Measurements from ENCODE around the gene NSDHL.

The NSDHL gene

GRCh38 chrX:152842772-152843338 is 12.0 kb downstream of the NSDHL start:
- peaks cover 13% of the 10 kb centered on the region for H3K4me1 Mint-ChIP-seq
- H3K4me3 Mint-ChIP-seq = no peak overlapping the region
- no peak for DNase-seq
- no peaks in the 10 kb centered on the region for H3K27me3 Mint-ChIP-seq (ENCODE audit: low read depth, poor library complexity)
- TF ChIP-seq, protein P1, sequence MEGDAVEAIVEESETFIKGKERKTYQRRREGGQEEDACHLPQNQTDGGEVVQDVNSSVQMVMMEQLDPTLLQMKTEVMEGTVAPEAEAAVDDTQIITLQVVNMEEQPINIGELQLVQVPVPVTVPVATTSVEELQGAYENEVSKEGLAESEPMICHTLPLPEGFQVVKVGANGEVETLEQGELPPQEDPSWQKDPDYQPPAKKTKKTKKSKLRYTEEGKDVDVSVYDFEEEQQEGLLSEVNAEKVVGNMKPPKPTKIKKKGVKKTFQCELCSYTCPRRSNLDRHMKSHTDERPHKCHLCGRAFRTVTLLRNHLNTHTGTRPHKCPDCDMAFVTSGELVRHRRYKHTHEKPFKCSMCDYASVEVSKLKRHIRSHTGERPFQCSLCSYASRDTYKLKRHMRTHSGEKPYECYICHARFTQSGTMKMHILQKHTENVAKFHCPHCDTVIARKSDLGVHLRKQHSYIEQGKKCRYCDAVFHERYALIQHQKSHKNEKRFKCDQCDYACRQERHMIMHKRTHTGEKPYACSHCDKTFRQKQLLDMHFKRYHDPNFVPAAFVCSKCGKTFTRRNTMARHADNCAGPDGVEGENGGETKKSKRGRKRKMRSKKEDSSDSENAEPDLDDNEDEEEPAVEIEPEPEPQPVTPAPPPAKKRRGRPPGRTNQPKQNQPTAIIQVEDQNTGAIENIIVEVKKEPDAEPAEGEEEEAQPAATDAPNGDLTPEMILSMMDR (IDR thresholded peaks at IDR 0.05) = no peak
- H3K27ac Mint-ChIP-seq = no peak overlapping the region
- peaks cover 60% of the 10 kb centered on the region for H3K9me3 Mint-ChIP-seq
- H3K36me3 Mint-ChIP-seq (ENCODE audit: low read depth) = peaks cover 63% of the 10 kb centered on the region

GRCh38 chrX:152843852-152844251 is 13.0 kb downstream of the NSDHL start:
- no peak overlapping the region for H3K4me3 Mint-ChIP-seq
- peaks cover 62% of the 10 kb centered on the region for H3K36me3 Mint-ChIP-seq (ENCODE audit: low read depth)
- H3K4me1 Mint-ChIP-seq = peaks cover 13% of the 10 kb centered on the region
- no peak for DNase-seq
- TF ChIP-seq, protein P1 (IDR thresholded peaks at IDR 0.05) = no peak
- peaks cover 59% of the 10 kb centered on the region for H3K9me3 Mint-ChIP-seq
- H3K27ac Mint-ChIP-seq = no peak overlapping the region
- no peaks in the 10 kb centered on the region for H3K27me3 Mint-ChIP-seq (ENCODE audit: low read depth, poor library complexity)

- Mint-ChIP-seq H3K27me3 (ENCODE audit: low read depth, poor library complexity) (no peaks in the 10 kb centered on the region), H3K4me1 (peaks cover 13% of the 10 kb centered on the region), H3K36me3 (ENCODE audit: low read depth) (peaks cover 62% of the 10 kb centered on the region), H3K4me3 (no peak overlapping the region), H3K9me3 (peaks cover 59% of the 10 kb centered on the region), H3K27ac (no peak overlapping the region)
- TF ChIP-seq, protein P1 (IDR thresholded peaks at IDR 0.05) = no peak
- DNase-seq = no peak
Measured at GRCh38 chrX:152844256-152844655, 13.4 kb downstream of the NSDHL start.

DNA sequence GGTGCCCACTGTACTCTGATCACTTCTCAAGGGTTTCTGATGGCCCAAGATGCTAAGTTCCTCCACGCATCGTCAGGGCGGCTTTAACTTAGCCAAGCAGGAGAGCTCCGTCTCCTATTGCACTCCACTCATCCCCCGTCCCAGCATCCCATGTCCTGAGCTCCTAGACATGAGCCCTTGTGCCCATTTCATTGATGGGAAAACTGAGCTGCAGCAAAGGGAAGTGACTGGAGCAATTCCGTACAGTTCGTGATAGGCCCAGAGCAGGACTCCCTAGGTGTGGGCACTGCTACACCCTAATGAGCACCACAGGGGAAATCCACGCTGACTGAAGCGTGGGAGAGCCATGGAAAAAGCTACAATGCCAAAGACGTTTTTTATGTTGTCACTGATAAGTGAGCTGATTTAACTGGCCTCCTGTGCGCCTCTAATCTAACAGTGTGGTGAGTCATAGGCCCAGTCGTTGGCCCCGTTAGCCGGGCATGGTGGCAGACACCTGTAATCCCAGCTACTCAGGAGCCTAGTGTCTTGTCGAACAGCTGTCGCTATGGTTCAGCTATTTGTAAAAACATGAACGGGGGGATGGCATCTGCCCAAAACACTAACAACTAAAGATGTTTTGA is 14.9 kb downstream of the NSDHL start:
- peaks cover 60% of the 10 kb centered on the region for H3K36me3 Mint-ChIP-seq (ENCODE audit: low read depth)
- no peaks in the 10 kb centered on the region for H3K27me3 Mint-ChIP-seq (ENCODE audit: low read depth, poor library complexity)
- TF ChIP-seq, protein P1 (IDR thresholded peaks at IDR 0.05) = no peak
- H3K27ac Mint-ChIP-seq = no peak overlapping the region
- peaks cover 51% of the 10 kb centered on the region for H3K9me3 Mint-ChIP-seq
- peaks cover 13% of the 10 kb centered on the region for H3K4me1 Mint-ChIP-seq
- no peak for DNase-seq
- H3K4me3 Mint-ChIP-seq = no peak overlapping the region

GRCh38 chrX:152847281-152847680 is 16.4 kb downstream of the NSDHL start:
- H3K9me3 Mint-ChIP-seq = peaks cover 57% of the 10 kb centered on the region
- H3K27ac Mint-ChIP-seq = no peak overlapping the region
- H3K36me3 Mint-ChIP-seq (ENCODE audit: low read depth) = peaks cover 62% of the 10 kb centered on the region
- peaks cover 13% of the 10 kb centered on the region for H3K4me1 Mint-ChIP-seq
- TF ChIP-seq, protein P1 (IDR thresholded peaks at IDR 0.05) = no peak
- DNase-seq = no peak
- no peaks in the 10 kb centered on the region for H3K27me3 Mint-ChIP-seq (ENCODE audit: low read depth, poor library complexity)
- H3K4me3 Mint-ChIP-seq = no peak overlapping the region

DNA sequence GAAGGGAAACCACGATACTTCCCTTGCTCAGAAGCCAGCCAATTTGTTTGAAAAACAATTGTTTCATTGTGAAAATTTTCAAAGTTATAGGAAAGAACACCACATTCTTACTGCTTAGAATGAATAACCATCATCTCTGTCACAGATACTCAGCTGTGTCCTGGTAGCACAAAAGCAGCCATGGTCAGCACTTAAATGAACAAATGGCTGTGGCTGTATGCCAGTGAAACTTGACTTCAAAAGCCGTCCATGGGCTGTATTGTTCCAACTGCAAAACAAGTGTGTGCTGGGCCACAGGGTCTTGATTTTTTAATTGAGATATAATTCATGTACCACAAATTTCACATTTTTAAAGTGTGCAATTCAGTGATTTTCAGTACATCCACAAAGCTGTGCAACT is 19.6 kb downstream of the NSDHL start:
- H3K9me3 Mint-ChIP-seq = peaks cover 60% of the 10 kb centered on the region
- no peak overlapping the region for H3K27ac Mint-ChIP-seq
- no peak for DNase-seq
- H3K27me3 Mint-ChIP-seq (ENCODE audit: low read depth, poor library complexity) = no peaks in the 10 kb centered on the region
- peaks cover 3% of the 10 kb centered on the region for H3K4me1 Mint-ChIP-seq
- TF ChIP-seq, protein P1 (IDR thresholded peaks at IDR 0.05) = no peak
- no peak overlapping the region for H3K4me3 Mint-ChIP-seq
- peaks cover 68% of the 10 kb centered on the region for H3K36me3 Mint-ChIP-seq (ENCODE audit: low read depth)
